Testis (tissue), 2 donors: ENCODE measurements around the gene PLXNA1.

Source experiments
- POLR2A ChIP-seq: fragments of 450-650 bp; IDR thresholded peaks from one replicate; pipeline ENCODE4 v1.6.1; 2017; ENCODE audit warnings: antibody characterized with exemption, mild to moderate bottlenecking, moderate library complexity
- TF ChIP-seq, protein P1 (sequence below), 3 experiments: fragments of 450-650 bp in 2 of 3; fragments of 200-600 bp in 1 of 3; sonication (generic) in 1 of 3; IDR thresholded peaks; one replicate each; pipeline ENCODE4 v1.5.1; 2016 to 2019; ENCODE audit warnings: antibody characterized with exemption in 3 of 3, mild to moderate bottlenecking in 2 of 3, moderate library complexity in 1 of 3

DNA sequence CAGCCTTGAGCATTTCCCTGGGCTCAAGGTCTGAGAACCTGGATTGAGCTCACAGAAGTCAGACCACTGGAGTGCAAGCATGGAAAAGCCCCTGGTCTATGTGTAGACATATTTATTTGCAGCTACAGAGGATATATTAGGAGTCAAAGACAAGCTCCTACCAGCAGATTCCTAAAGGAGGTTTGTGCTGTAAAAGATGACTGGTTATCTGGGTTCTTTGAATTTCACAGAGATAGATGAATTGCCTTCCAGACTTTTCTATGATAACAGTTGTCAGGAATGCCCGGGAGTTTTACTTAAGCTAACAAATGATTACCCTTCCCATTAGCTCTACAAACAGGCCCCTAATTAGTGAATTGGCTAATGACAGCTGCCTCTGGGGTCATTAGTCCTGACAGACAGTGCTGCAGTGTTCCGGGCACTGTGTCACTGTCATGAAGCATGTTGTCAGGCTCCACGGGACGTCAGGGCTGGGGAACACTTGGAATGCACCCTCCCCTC, 48.8 kb upstream of the PLXNA1 start:
- TF ChIP-seq, protein P1, sequence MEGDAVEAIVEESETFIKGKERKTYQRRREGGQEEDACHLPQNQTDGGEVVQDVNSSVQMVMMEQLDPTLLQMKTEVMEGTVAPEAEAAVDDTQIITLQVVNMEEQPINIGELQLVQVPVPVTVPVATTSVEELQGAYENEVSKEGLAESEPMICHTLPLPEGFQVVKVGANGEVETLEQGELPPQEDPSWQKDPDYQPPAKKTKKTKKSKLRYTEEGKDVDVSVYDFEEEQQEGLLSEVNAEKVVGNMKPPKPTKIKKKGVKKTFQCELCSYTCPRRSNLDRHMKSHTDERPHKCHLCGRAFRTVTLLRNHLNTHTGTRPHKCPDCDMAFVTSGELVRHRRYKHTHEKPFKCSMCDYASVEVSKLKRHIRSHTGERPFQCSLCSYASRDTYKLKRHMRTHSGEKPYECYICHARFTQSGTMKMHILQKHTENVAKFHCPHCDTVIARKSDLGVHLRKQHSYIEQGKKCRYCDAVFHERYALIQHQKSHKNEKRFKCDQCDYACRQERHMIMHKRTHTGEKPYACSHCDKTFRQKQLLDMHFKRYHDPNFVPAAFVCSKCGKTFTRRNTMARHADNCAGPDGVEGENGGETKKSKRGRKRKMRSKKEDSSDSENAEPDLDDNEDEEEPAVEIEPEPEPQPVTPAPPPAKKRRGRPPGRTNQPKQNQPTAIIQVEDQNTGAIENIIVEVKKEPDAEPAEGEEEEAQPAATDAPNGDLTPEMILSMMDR (IDR thresholded peaks at IDR 0.05), result no peak
- no peak for TF ChIP-seq POLR2A
